ENCODE measurements around the gene TARS1. TPM values are rescaled to one million over a fixed set of nuclear protein-coding genes. Genes with fewer than 3 reads are reported as not detected.
A peak's percentile ranks its signal among the peaks of the same experiment; 100 is the strongest.

Gene TARS1
- total and polyA plus RNA-seq, 2 donors from 2014 or later, result 66.0 to 99.5 TPM

GRCh38 chr5:33415811-33416354 lies 24.9 kb upstream of the TARS1 start:
- no peak overlapping the region for H3K9ac ChIP-seq (ENCODE audit: low read length in 3 of 3)
- H3K4me3 ChIP-seq (ENCODE audit: low read length in 3 of 3), result no peak overlapping the region
- H3K27ac ChIP-seq (ENCODE audit: low read depth in 2 of 2, low read length in 2 of 2), result no peak overlapping the region
- no peaks in the 10 kb centered on the region for H3K9me3 ChIP-seq (ENCODE audit: control insufficient read depth in 2 of 3, insufficient read depth in 1 of 3, low read length in 3 of 3)
- FAIRE-seq, result no peak
- no peak for TF ChIP-seq CTCF (IDR thresholded peaks at IDR 0.05; ENCODE audit: borderline replicate concordance, extremely low read depth, insufficient read depth)
- no peaks in the 10 kb centered on the region for H3K36me3 ChIP-seq (ENCODE audit: control insufficient read depth in 2 of 3, insufficient read depth in 3 of 3, low read length in 3 of 3)
- DNase-seq, result peak in 2 of 5 donors; percentile 16 to 37
- intact Hi-C loops (cut with DNase I), result no loop called here
- H3K27me3 ChIP-seq (ENCODE audit: control insufficient read depth, insufficient read depth, low read length), result no peaks in the 10 kb centered on the region
- H3K4me1 ChIP-seq (ENCODE audit: control insufficient read depth in 2 of 3, insufficient read depth in 2 of 3, low read depth in 1 of 3, low read length in 3 of 3), result no peaks in the 10 kb centered on the region

- Histone ChIP-seq H3K4me3 (ENCODE audit: low read length in 3 of 3) (no peak overlapping the region), H3K36me3 (ENCODE audit: control insufficient read depth in 2 of 3, insufficient read depth in 3 of 3, low read length in 3 of 3) (no peaks in the 10 kb centered on the region), H3K4me1 (ENCODE audit: control insufficient read depth in 2 of 3, insufficient read depth in 2 of 3, low read depth in 1 of 3, low read length in 3 of 3) (no peaks in the 10 kb centered on the region), H3K9me3 (ENCODE audit: control insufficient read depth in 2 of 3, insufficient read depth in 1 of 3, low read length in 3 of 3) (no peaks in the 10 kb centered on the region), H3K9ac (ENCODE audit: low read length in 3 of 3) (no peak overlapping the region), H3K27me3 (ENCODE audit: control insufficient read depth, insufficient read depth, low read length) (no peaks in the 10 kb centered on the region), H3K27ac (ENCODE audit: low read depth in 2 of 2, low read length in 2 of 2) (no peak overlapping the region)
- FAIRE-seq (no peak), DNase-seq (no peak)
- TF ChIP-seq CTCF (IDR thresholded peaks at IDR 0.05; ENCODE audit: borderline replicate concordance, extremely low read depth, insufficient read depth), result no peak
- intact Hi-C loops (cut with DNase I), result no loop called here
Measured at GRCh38 chr5:33417632-33418031, 23.1 kb upstream of the TARS1 start.

GRCh38 chr5:33420946-33421345 lies 19.8 kb upstream of the TARS1 start:
- DNase-seq, result no peak
- intact Hi-C loops (cut with DNase I), result no loop called here
- no peak for FAIRE-seq
- TF ChIP-seq CTCF (IDR thresholded peaks at IDR 0.05; ENCODE audit: borderline replicate concordance, extremely low read depth, insufficient read depth), result no peak
- Histone ChIP-seq H3K27me3 (ENCODE audit: control insufficient read depth, insufficient read depth, low read length) (no peaks in the 10 kb centered on the region), H3K9ac (ENCODE audit: low read length in 3 of 3) (no peak overlapping the region), H3K27ac (ENCODE audit: low read depth in 2 of 2, low read length in 2 of 2) (no peak overlapping the region), H3K36me3 (ENCODE audit: control insufficient read depth in 2 of 3, insufficient read depth in 3 of 3, low read length in 3 of 3) (no peaks in the 10 kb centered on the region), H3K4me1 (ENCODE audit: control insufficient read depth in 2 of 3, insufficient read depth in 2 of 3, low read depth in 1 of 3, low read length in 3 of 3) (no peaks in the 10 kb centered on the region), H3K9me3 (ENCODE audit: control insufficient read depth in 2 of 3, insufficient read depth in 1 of 3, low read length in 3 of 3) (no peaks in the 10 kb centered on the region), H3K4me3 (ENCODE audit: low read length in 3 of 3) (no peak overlapping the region)

- no peak for TF ChIP-seq CTCF (IDR thresholded peaks at IDR 0.05; ENCODE audit: borderline replicate concordance, extremely low read depth, insufficient read depth)
- Histone ChIP-seq H3K9me3 (ENCODE audit: control insufficient read depth in 2 of 3, insufficient read depth in 1 of 3, low read length in 3 of 3) (no peaks in the 10 kb centered on the region), H3K27ac (ENCODE audit: low read depth in 2 of 2, low read length in 2 of 2) (no peak overlapping the region), H3K9ac (ENCODE audit: low read length in 3 of 3) (no peak overlapping the region), H3K4me3 (ENCODE audit: low read length in 3 of 3) (no peak overlapping the region), H3K27me3 (ENCODE audit: control insufficient read depth, insufficient read depth, low read length) (no peaks in the 10 kb centered on the region), H3K4me1 (ENCODE audit: control insufficient read depth in 2 of 3, insufficient read depth in 2 of 3, low read depth in 1 of 3, low read length in 3 of 3) (no peaks in the 10 kb centered on the region), H3K36me3 (ENCODE audit: control insufficient read depth in 2 of 3, insufficient read depth in 3 of 3, low read length in 3 of 3) (no peaks in the 10 kb centered on the region)
- no peak for FAIRE-seq
- DNase-seq, result no peak
- intact Hi-C loops (cut with DNase I), result no loop called here
Measured at GRCh38 chr5:33422191-33422590, 18.6 kb upstream of the TARS1 start.
